Stimulated activated CD4-positive, alpha-beta T cell treated with anti-CD3 and anti-CD28 coated beads, Interleukin-4, amount 100 ng/mL, for 1 hour (primary cell): ENCODE data around the gene CCL2.
"Not testable (repeated sequence)": the region's sequence is repeated elsewhere in the genome, so short reads cannot be mapped to it uniquely, and the experiment has no call there.

ENCODE experiments used
- DNase-seq: peaks from one replicate; pipeline ENCODE4 v3.0.0-alpha.2; 2020

Gene CCL2

GRCh38 chr17:34254651-34255380 lies at the start of gene CCL2:
Gene CCL2, plus strand, starts transcription at chr17:34255285. Its CDS starts 65 bp downstream, at chr17:34255350.
- no peak for DNase-seq

DNA sequence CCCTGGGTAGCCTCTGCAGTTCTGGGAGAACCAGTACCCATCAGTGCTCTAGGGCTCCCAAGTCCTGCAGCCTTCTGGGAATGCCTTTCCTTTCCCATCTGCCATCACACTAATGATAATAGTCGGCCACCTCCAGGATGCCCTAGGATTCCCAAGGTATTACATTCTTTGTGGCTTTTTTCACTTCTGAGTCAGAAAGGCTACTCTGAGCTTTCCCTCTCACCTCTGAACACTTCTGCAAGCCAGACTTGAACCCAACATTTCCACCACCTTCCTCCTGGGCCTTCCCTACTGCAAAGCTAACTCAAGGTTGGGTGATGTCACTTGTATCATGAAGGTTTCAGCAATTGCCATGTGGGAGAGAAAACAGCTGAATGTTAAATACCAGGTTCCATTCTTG lies 49.7 kb upstream of the CCL2 start:
- DNase-seq = no peak

- no peak for DNase-seq
These were observed 48.5 kb upstream of the CCL2 start for GRCh38 chr17:34206569-34206968.

- DNase-seq = no peak
These were observed 47.5 kb upstream of the CCL2 start for GRCh38 chr17:34207572-34207971.

DNA sequence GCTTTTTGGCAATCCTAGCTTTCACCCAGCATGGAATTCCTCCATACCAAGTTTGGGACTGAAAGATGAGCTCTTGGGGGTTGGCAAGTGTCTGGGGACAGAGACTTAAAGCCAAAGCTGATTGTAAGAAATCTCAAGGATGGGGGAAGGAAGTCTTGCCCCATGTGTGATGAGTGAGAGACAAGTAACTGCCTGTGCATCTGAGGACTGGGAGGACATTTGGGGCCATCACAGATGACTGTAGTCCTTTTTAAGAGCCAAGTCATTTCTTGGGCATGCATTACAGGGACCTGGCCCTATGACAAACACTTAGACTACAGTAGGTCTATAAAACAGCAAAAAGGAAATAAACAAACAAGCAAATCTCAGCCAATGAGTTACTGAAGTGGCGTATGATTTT lies 36.3 kb upstream of the CCL2 start:
- no peak for DNase-seq

GRCh38 chr17:34219405-34219804 lies 35.7 kb upstream of the CCL2 start:
- DNase-seq = no peak

- no peak for DNase-seq
These were observed 34.9 kb upstream of the CCL2 start for GRCh38 chr17:34220045-34220751.

DNA sequence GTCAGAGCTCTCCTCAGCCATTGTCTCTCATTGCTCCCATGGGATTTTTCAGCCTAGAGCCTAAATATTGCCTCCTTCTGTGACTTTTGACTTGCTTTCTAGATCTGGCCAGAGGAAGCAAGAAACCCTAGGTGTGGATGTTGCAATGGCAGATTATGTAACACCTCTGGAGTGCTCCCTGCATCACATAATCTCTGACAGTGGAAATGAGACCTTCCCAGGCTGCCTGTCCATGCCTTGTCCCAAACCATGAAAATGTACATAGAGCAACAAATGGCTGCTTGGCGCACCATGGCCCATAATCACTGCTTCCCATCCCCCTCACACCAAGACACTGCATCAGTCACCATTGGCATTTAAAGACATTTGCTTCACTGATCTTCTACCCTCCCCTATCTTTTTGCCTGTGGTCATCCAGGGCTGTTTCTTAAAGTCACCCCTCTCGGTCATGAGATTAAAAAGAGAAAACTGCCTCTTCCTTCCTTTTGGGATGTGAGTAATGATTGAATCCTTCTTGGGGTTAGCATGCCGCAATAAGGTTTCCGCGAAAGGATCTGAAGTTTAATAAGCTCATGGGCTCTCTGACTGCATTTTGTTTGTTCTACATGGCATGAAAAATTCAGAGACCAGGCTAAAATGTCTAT lies 34.2 kb upstream of the CCL2 start:
- DNase-seq = no peak

DNA sequence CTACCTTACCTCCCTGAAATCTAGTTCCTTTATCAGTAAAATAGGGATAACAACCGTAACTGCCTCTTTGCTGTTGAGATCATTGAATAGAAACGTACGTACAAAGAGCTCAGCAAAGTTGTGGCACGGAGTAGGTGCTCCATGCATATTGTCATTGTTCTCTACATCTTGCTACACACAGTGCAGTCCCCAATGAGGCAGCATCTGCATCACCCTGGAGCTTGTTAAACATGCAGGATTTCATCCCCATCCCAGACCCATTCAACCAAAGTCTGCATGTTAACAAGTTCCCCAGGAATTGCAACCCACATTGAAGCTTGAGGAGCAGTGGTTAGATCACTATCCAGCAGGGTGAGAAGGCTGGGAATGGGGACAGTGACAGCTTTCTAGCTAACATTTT lies 33.7 kb upstream of the CCL2 start:
- no peak for DNase-seq

DNA sequence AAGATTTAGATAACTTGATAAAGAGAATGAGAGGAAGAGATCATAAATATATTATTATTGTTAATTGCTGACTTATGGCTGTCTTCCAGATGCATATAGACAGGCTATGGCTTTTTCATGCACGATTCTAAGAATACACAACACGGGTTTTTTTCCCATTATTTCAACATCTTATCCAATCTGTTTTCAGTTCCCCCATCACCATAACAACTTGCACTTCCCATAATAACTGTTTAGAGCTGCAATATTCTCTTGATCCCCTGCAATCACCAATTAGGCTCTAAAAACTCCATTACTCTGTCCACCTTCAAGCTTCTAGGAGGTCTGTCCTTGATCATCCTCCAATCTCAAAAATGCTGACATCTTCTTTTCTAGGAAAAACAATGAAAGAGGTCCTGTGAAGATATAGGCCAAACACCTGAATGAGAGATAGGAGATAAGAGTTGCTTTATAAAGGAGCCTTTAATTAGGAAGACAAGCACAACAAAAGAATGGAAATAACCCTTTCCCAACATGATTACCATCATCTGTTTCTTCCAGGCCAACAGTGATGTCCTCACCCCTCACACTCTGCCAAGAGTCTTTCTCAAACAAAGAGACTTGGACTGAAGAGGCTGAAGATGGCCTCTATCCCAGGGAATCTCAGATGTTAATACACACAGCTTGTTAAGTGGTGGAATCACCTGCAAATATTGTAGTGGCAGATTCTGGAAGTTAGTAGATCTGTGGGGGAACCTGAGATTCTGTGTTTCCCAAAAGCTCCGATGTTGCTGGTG lies 32.2 kb upstream of the CCL2 start:
- DNase-seq = no peak

DNA sequence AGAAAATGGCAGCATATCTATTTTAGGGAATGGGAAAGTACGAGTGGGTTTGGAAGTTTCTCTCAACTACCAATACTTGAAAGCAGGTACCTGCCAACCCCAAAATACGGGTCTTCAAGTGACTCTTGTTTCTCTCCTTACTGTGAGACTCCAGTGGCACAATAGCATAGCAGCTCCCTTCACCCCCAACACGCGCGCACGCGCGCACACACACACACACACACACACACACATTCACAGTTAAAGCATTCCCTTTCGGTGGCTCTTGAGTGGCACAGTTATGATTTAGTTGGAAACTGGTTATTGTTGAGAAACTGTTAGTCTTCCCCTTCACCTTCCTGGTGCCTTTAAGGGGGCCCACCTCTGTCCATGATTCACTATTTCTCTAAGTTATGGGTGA lies 30.0 kb upstream of the CCL2 start:
- DNase-seq = no peak

GRCh38 chr17:34226011-34226743 lies 28.9 kb upstream of the CCL2 start:
- DNase-seq = no peak

GRCh38 chr17:34226744-34227034 lies 28.4 kb upstream of the CCL2 start:
- DNase-seq = no peak

GRCh38 chr17:34227293-34227692 lies 27.8 kb upstream of the CCL2 start:
- DNase-seq = not testable (repeated sequence)

DNA sequence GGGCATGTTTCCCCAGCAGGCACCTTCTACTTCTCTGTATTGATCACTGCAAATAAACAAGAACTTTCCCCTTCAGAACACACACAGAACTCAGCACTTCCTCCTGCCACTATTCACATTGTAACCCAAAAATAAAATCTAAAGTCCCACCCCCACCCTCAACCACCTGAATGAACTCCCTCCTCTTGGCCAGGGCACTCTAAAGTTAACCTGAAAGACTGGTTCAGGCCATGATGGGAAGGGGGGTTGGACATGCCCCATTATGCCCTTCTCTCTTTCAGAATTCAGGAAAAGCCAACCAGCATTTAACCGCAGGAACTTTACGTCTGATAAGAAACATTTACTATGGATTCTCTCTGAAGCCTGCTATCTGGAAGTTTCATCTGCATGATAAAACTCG lies 27.4 kb upstream of the CCL2 start:
- no peak for DNase-seq

- no peak for DNase-seq
These were observed 26.3 kb upstream of the CCL2 start for GRCh38 chr17:34228781-34229180.

GRCh38 chr17:34230342-34230741 lies 24.7 kb upstream of the CCL2 start:
- no peak for DNase-seq

- no peak for DNase-seq
These were observed 20.5 kb upstream of the CCL2 start for GRCh38 chr17:34234616-34235015.

- no peak for DNase-seq
These were observed 19.6 kb upstream of the CCL2 start for GRCh38 chr17:34235389-34236028.

- DNase-seq = no peak
These were observed 18.7 kb upstream of the CCL2 start for GRCh38 chr17:34236281-34236892.

- DNase-seq = no peak
These were observed 17.6 kb upstream of the CCL2 start for GRCh38 chr17:34237458-34237857.

GRCh38 chr17:34241062-34241461 lies 14.0 kb upstream of the CCL2 start:
- DNase-seq = no peak
